ENCODE data around the gene NCEH1. TPM values are rescaled to one million over a fixed set of nuclear protein-coding genes. Genes with fewer than 3 reads are reported as not detected.

Gene NCEH1
- total RNA-seq, 1 experiment from 2014 or later, result 73.0 TPM

DNA sequence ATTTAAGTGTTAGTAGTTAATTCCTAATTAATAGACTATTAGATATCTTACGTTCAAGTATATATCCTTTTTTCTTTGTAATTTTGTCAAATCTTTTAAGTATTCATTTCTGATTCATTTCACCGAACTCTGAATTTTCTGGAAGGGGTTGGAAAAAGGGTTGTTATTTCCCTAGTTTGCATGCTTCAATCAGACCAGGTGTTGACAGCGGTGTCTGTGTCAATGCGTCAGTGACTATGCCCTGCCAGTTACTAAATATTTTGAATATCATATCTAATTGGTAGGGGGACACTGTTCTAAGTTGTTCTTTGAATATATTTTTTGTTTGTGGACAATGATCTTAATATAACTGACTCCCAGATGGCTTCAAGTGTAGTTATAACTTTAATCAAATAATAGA is 124.9 kb downstream of the NCEH1 start:
- ATAC-seq, result no peak
- no peaks in the 10 kb centered on the region for H3K36me3 ChIP-seq (ENCODE audit: control insufficient read depth, insufficient read depth, low read length)
- no TSS peak for BruUV-seq (replicated peaks)
- H3K9me3 ChIP-seq (ENCODE audit: control insufficient read depth, insufficient read depth, low read depth, low read length), result no peaks in the 10 kb centered on the region
- in situ Hi-C loops (cut with HindIII; ENCODE audit: low pct_unique_long_range_greater_than_20kb, low sequenced_read_pairs), result loop anchor here (25.0 kb wide), 1 partner anchor 99 kb away; no protein-coding TSS in a partner anchor
- H3K27me3 ChIP-seq (ENCODE audit: control insufficient read depth, insufficient read depth, low read length), result no peaks in the 10 kb centered on the region
- no peak for DNase-seq (ENCODE audit: low read depth, low spot score)
- POLR2A ChIA-PET, result no interaction called here
- TF ChIP-seq POLR2AphosphoS5 (IDR thresholded peaks at IDR 0.05; ENCODE audit: low read depth, low read length), result no peak
- no peak for TF ChIP-seq SIN3A (IDR thresholded peaks at IDR 0.05; ENCODE audit: borderline replicate concordance, insufficient read depth, low read depth, low read length)
- no peak for TF ChIP-seq TCF7L2 (IDR thresholded peaks at IDR 0.05; ENCODE audit: low read depth, low read length)
- TF ChIP-seq, protein P1, sequence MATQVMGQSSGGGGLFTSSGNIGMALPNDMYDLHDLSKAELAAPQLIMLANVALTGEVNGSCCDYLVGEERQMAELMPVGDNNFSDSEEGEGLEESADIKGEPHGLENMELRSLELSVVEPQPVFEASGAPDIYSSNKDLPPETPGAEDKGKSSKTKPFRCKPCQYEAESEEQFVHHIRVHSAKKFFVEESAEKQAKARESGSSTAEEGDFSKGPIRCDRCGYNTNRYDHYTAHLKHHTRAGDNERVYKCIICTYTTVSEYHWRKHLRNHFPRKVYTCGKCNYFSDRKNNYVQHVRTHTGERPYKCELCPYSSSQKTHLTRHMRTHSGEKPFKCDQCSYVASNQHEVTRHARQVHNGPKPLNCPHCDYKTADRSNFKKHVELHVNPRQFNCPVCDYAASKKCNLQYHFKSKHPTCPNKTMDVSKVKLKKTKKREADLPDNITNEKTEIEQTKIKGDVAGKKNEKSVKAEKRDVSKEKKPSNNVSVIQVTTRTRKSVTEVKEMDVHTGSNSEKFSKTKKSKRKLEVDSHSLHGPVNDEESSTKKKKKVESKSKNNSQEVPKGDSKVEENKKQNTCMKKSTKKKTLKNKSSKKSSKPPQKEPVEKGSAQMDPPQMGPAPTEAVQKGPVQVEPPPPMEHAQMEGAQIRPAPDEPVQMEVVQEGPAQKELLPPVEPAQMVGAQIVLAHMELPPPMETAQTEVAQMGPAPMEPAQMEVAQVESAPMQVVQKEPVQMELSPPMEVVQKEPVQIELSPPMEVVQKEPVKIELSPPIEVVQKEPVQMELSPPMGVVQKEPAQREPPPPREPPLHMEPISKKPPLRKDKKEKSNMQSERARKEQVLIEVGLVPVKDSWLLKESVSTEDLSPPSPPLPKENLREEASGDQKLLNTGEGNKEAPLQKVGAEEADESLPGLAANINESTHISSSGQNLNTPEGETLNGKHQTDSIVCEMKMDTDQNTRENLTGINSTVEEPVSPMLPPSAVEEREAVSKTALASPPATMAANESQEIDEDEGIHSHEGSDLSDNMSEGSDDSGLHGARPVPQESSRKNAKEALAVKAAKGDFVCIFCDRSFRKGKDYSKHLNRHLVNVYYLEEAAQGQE (IDR thresholded peaks at IDR 0.05; ENCODE audit: insufficient read depth in 1 of 2, low read depth in 2 of 2, low read length in 1 of 2), result no peak
- TF ChIP-seq, protein P2, sequence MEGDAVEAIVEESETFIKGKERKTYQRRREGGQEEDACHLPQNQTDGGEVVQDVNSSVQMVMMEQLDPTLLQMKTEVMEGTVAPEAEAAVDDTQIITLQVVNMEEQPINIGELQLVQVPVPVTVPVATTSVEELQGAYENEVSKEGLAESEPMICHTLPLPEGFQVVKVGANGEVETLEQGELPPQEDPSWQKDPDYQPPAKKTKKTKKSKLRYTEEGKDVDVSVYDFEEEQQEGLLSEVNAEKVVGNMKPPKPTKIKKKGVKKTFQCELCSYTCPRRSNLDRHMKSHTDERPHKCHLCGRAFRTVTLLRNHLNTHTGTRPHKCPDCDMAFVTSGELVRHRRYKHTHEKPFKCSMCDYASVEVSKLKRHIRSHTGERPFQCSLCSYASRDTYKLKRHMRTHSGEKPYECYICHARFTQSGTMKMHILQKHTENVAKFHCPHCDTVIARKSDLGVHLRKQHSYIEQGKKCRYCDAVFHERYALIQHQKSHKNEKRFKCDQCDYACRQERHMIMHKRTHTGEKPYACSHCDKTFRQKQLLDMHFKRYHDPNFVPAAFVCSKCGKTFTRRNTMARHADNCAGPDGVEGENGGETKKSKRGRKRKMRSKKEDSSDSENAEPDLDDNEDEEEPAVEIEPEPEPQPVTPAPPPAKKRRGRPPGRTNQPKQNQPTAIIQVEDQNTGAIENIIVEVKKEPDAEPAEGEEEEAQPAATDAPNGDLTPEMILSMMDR (IDR thresholded peaks at IDR 0.05), result no peak
- H3K27ac ChIP-seq (ENCODE audit: low read length), result no peak overlapping the region
- H3K4me3 ChIP-seq (ENCODE audit: low read depth in 2 of 2, low read length in 2 of 2), result no peak overlapping the region
- CTCF ChIA-PET, result no interaction called here
- intact Hi-C loops (cut with micrococcal nuclease; ENCODE audit: unreplicated experiment), result no loop called here
- no peaks in the 10 kb centered on the region for H3K4me1 ChIP-seq (ENCODE audit: control insufficient read depth, insufficient read depth, low read length)

DNA sequence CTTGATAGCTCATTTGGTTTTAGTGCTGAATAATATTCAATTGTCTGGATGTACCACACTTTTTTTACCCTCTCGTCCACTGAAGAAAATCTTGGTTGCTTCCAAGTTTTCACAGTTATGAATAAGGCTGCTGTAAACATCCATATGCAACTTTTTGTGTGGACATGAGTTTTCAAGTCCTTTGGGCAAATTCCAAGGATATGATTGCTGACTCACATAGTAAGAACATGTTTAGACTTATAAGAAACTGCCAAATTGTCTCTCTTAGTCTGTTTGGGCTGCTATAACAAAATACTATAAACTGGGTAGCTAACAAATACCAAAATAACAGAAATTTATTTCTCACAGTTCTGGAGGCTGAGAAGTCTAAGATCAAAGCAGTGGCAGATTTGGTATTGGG is 128.2 kb downstream of the NCEH1 start:
- no peaks in the 10 kb centered on the region for H3K36me3 ChIP-seq (ENCODE audit: control insufficient read depth, insufficient read depth, low read length)
- TF ChIP-seq POLR2AphosphoS5 (IDR thresholded peaks at IDR 0.05; ENCODE audit: low read depth, low read length), result no peak
- CTCF ChIA-PET, result interaction anchor here (0.5 kb wide), 1 partner anchor 224 kb away, joined by 3 read pairs; no protein-coding TSS in a partner anchor
- intact Hi-C loops (cut with micrococcal nuclease; ENCODE audit: unreplicated experiment), result no loop called here
- BruUV-seq (replicated peaks), result no TSS peak
- in situ Hi-C loops (cut with HindIII; ENCODE audit: low pct_unique_long_range_greater_than_20kb, low sequenced_read_pairs), result loop anchor here (25.0 kb wide), 1 partner anchor 95 kb away; no protein-coding TSS in a partner anchor
- H3K27ac ChIP-seq (ENCODE audit: low read length), result no peak overlapping the region
- H3K4me1 ChIP-seq (ENCODE audit: control insufficient read depth, insufficient read depth, low read length), result no peaks in the 10 kb centered on the region
- no peak for DNase-seq (ENCODE audit: low read depth, low spot score)
- ATAC-seq, result no peak
- H3K4me3 ChIP-seq (ENCODE audit: low read depth in 2 of 2, low read length in 2 of 2), result no peak overlapping the region
- H3K9me3 ChIP-seq (ENCODE audit: control insufficient read depth, insufficient read depth, low read depth, low read length), result no peaks in the 10 kb centered on the region
- H3K27me3 ChIP-seq (ENCODE audit: control insufficient read depth, insufficient read depth, low read length), result no peaks in the 10 kb centered on the region
- POLR2A ChIA-PET, result no interaction called here

DNA sequence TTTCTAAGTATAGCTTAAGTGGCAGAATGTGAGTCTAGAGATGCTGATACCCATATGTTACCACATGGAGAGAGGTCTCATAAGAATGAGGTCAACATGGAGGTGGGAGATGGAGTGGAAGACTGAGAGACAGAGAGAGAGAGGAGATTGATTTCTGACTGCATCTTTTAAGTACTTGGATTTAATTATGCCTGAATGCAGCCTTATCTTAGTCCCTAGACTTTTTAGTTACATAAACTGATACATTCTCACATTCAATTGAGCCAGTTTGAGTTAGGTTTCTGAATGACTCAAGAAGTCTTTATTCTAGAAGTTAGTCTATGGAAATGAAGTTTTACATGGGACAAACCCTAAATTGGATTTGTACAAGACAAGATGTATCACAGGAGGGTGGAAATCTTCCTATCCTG is 129.1 kb downstream of the NCEH1 start:
- POLR2A ChIA-PET, result no interaction called here
- Histone ChIP-seq H3K4me3 (ENCODE audit: low read depth in 2 of 2, low read length in 2 of 2) (no peak overlapping the region), H3K27me3 (ENCODE audit: control insufficient read depth, insufficient read depth, low read length) (no peaks in the 10 kb centered on the region), H3K4me1 (ENCODE audit: control insufficient read depth, insufficient read depth, low read length) (no peaks in the 10 kb centered on the region), H3K36me3 (ENCODE audit: control insufficient read depth, insufficient read depth, low read length) (no peaks in the 10 kb centered on the region), H3K9me3 (ENCODE audit: control insufficient read depth, insufficient read depth, low read depth, low read length) (no peaks in the 10 kb centered on the region), H3K27ac (ENCODE audit: low read length) (no peak overlapping the region)
- no peak for TF ChIP-seq SIN3A (IDR thresholded peaks at IDR 0.05; ENCODE audit: borderline replicate concordance, insufficient read depth, low read depth, low read length)
- no peak for TF ChIP-seq POLR2AphosphoS5 (IDR thresholded peaks at IDR 0.05; ENCODE audit: low read depth, low read length)
- TF ChIP-seq, protein P1 (IDR thresholded peaks at IDR 0.05; ENCODE audit: insufficient read depth in 1 of 2, low read depth in 2 of 2, low read length in 1 of 2), result no peak
- TF ChIP-seq TCF7L2 (IDR thresholded peaks at IDR 0.05; ENCODE audit: low read depth, low read length), result no peak
- TF ChIP-seq, protein P2 (IDR thresholded peaks at IDR 0.05), result no peak
- intact Hi-C loops (cut with micrococcal nuclease; ENCODE audit: unreplicated experiment), result no loop called here
- CTCF ChIA-PET, result no interaction called here
- DNase-seq (ENCODE audit: low read depth, low spot score) (no peak), ATAC-seq (no peak)
- no TSS peak for BruUV-seq (replicated peaks)
- in situ Hi-C loops (cut with HindIII; ENCODE audit: low pct_unique_long_range_greater_than_20kb, low sequenced_read_pairs), result loop anchor here (25.0 kb wide), 1 partner anchor 94 kb away; no protein-coding TSS in a partner anchor
